Measurements from ENCODE around the gene EXOC4.

The EXOC4 gene

DNA sequence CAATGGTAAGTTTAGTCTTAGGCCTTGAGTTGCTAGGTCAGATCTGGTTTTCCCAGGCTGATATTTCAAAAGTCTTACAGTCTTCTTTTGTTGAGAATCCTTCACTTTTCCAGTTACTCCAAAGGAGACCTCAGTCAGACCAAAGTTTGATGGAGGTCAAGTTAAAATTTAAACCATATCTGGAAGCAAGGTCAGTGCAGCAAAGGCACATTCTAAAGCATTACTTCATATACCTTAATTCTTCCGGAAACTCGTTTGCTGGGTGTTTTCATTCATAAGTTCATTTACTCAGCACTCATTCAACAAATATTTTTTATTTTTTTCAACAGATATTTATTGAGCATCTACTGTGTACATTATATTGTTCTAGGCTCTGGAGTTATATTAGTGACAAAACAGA is 471.3 kb downstream of the EXOC4 start:
- H3K27ac ChIP-seq, result no peak overlapping the region
- TF ChIP-seq, protein P1, sequence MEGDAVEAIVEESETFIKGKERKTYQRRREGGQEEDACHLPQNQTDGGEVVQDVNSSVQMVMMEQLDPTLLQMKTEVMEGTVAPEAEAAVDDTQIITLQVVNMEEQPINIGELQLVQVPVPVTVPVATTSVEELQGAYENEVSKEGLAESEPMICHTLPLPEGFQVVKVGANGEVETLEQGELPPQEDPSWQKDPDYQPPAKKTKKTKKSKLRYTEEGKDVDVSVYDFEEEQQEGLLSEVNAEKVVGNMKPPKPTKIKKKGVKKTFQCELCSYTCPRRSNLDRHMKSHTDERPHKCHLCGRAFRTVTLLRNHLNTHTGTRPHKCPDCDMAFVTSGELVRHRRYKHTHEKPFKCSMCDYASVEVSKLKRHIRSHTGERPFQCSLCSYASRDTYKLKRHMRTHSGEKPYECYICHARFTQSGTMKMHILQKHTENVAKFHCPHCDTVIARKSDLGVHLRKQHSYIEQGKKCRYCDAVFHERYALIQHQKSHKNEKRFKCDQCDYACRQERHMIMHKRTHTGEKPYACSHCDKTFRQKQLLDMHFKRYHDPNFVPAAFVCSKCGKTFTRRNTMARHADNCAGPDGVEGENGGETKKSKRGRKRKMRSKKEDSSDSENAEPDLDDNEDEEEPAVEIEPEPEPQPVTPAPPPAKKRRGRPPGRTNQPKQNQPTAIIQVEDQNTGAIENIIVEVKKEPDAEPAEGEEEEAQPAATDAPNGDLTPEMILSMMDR (conservative IDR thresholded peaks at IDR 0.05), result no peak

DNA sequence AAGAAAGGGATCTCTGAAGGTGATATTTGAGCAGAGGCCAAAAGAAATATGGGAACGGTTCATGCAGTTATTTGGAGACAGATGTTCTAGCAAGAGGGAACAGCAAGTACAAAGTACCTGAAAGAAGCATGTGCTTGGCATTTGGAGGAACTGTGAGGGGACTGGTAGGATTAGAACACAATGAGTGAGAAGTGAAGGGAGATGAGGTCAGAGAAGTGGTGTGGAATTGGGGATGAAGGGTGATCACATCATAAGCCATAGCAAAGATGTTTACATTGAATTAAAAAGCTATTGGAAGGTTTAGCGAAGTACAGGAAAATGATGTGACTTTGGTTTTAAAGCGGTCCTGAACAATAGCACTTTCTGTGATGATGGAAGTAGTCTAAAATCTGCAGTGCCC is 471.8 kb downstream of the EXOC4 start:
- H3K27ac ChIP-seq, result no peak overlapping the region
- TF ChIP-seq, protein P1 (conservative IDR thresholded peaks at IDR 0.05), result no peak

DNA sequence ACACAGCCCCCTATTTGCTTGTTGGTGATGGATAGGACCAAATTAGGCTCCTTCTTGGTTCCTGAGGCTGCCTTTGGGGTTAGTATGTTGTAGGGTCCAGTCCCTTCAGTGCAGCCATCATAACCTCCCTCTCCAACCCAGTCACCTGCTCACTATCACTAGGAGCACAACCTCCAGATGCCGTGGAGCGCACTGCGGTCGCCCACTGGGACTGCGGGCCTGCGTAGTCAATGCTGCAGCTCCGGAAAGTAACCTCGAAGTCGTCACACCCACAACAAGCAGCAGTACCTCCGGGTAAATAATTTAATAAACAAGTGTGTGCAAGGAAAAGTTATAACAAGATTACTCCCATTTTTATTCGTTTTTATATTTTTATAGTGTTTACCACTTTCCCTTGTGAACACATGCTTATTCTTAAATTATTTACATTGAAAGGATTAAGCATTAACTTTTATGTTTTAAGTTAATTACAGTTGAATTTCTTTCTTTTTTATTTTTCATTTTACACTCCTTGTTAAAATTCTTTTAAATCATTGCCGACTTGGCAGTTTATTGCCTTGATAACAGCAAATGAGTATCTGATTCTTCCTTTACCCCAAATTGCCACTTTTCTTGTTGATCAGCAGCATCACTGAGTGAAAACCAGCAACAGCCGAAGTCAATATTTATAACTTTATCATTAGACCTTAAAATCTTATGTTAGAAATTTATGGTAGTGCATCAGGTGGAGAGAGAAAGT is 474.8 kb downstream of the EXOC4 start:
- TF ChIP-seq, protein P1 (conservative IDR thresholded peaks at IDR 0.05), result no peak
- no peak overlapping the region for H3K27ac ChIP-seq

DNA sequence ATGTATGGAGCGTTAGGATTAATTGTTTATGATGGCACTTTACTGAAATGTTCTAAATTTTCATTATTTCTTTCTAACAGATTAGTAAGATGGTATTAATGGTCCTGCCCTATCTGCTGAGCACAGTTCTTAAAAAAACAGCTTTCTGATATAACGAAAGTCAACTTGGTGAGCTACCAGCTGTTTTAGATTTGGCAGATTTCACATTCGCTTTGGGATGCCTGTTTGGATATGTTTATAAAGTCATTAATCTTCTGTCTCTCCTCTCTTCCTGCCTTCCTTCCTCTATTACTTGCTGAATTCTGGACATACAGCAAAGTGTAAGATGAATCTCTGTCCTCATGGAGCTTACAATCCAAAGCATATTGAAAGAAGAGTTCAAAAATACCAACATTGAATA is 477.5 kb downstream of the EXOC4 start:
- TF ChIP-seq, protein P1 (conservative IDR thresholded peaks at IDR 0.05), result no peak
- H3K27ac ChIP-seq, result no peak overlapping the region

DNA sequence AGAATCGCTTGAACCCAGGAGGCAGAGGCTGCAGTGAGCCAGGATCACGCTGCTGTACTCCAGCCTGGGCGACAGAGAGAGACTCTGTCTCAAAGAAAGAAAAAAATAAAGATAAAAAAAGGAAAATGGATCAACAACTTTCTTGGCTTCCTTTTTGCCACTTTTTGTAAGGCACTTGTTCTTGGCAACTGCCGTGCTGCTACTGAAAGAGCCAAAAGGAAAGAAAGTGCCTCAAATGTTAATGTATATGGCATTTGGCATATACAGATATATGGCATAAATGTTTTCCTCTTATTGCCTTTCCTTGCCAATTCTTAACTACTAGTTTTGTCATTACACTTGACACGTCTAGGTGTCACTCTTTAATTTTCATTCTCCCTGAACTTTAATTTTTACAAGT is 480.5 kb downstream of the EXOC4 start:
- H3K27ac ChIP-seq, result no peak overlapping the region
- TF ChIP-seq, protein P1 (conservative IDR thresholded peaks at IDR 0.05), result no peak

DNA sequence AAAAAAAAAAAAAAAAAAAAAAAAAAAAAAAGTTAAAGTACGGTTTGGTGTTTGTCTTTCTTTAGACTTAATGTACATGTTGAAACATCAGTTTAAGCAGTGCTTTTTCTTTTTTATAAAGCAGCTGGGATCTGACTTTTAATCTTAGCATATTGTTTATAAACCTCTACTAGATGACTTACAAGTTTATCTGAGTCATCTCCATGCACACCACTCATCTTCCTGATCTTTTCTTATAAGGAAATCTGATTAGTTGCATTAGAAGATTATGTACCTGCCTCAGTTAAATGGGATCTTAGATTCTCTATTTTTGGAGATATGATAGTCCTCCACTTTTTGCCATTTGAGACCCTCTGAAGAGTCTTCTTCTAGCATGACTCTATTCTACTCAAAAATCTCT is 482.3 kb downstream of the EXOC4 start:
- TF ChIP-seq, protein P1 (conservative IDR thresholded peaks at IDR 0.05), result no peak
- H3K27ac ChIP-seq, result no peak overlapping the region

DNA sequence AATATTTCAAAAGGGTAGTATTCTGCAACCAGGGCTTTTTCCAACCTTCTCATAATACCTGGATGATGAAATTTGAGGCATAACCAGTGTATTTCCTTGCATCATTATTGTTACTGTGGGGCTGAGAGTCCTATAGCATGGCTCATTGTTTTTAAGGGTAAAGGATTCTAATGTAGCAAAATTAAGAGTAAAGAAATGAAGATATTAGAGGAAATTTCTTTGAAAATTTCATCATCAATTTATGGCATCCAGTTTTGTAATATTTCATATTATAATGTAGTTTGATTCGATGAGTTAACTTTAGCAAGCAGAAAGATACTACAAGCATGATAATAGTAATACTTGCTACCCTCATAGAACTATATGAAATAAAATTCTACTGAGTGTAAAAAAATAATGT is 486.9 kb downstream of the EXOC4 start:
- TF ChIP-seq, protein P1 (conservative IDR thresholded peaks at IDR 0.05), result no peak
- H3K27ac ChIP-seq, result no peak overlapping the region

All from VCaP (cell line).